Breast epithelium (tissue), 4 donors: Measurements from ENCODE around the gene ASB3. TPM values are rescaled to one million over a fixed set of nuclear protein-coding genes. Genes with fewer than 3 reads are reported as not detected.
A peak's percentile ranks its signal among the peaks of the same experiment; 100 is the strongest.

Experiments
- DNase-seq, 2 donors: peaks; one replicate each; pipeline ENCODE4 v3.0.0-alpha.2; 2019; ENCODE audit warnings: low spot score in 2 of 2
- H3K27ac ChIP-seq, 2 donors: fragments of 200-600 bp; sonication (generic) in 1 of 2; one replicate each; pipeline ENCODE4 v1.5.1; 2016 to 2019; ENCODE audit warnings: mild to moderate bottlenecking in 1 of 2
- H3K27me3 ChIP-seq, 2 donors: fragments of 200-600 bp; sonication (generic) in 1 of 2; one replicate each; pipeline versions ENCODE4 v1.5.1 to v1.6.0; 2017 to 2019; ENCODE audit warnings: control low read depth in 1 of 2, mild to moderate bottlenecking in 1 of 2
- H3K36me3 ChIP-seq: fragments of 200-600 bp; one replicate; pipeline ENCODE4 v1.5.1; 2019
- H3K4me1 ChIP-seq, 2 donors: fragments of 200-600 bp; sonication (generic); one replicate each; pipeline ENCODE4 v1.5.1; 2016 to 2019; ENCODE audit warnings: control low read depth in 1 of 2
- H3K4me3 ChIP-seq, 3 donors: fragments of 200-600 bp; sonication (generic); 1 replicate in 2 of 3; 2 replicates in 1 of 3; pipeline ENCODE4 v1.5.1; 2016 to 2019; ENCODE audit warnings: mild to moderate bottlenecking in 3 of 3, moderate library complexity in 2 of 3
- H3K9me3 ChIP-seq, 2 donors: fragments of 200-600 bp; sonication (generic) in 1 of 2; one replicate each; pipeline ENCODE4 v1.5.1; 2016 to 2019; ENCODE audit warnings: control low read depth in 1 of 2
- POLR2A ChIP-seq: fragments of 450-650 bp; IDR thresholded peaks from one replicate; pipeline ENCODE4 v1.6.1; 2016; ENCODE audit warnings: antibody characterized with exemption, mild to moderate bottlenecking, moderate library complexity
- POLR2AphosphoS5 ChIP-seq, 3 donors: sonication (generic); formaldehyde crosslinking; IDR thresholded peaks; one replicate each; pipeline ENCODE4 v1.6.1; 2017; ENCODE audit warnings: antibody characterized with exemption in 3 of 3
- intact Hi-C: fragments of 100-400 bp; cut with DNase I; formaldehyde crosslinking; loops from one replicate; pipeline ENCODE4 v1.15.1; 2023; ENCODE audit warnings: low total_unique reads
- total RNA-seq, 3 donors: library from RNA; depleted of rRNA; stranded (reverse); fragments of >200 nt; gene quantifications; one replicate each; pipeline ENCODE4 v1.1.0, GENCODE V29; 2016
- TF ChIP-seq, protein P1 (sequence below), 3 donors: fragments of 450-650 bp; IDR thresholded peaks; one replicate each; pipeline ENCODE4 v1.5.1; 2016 to 2017; ENCODE audit warnings: antibody characterized with exemption in 3 of 3, mild to moderate bottlenecking in 3 of 3, moderate library complexity in 3 of 3

ASB3 gene
- total RNA-seq, 3 donors from 2014 or later: 22.0 to 37.9 (median 22.7) TPM

DNA sequence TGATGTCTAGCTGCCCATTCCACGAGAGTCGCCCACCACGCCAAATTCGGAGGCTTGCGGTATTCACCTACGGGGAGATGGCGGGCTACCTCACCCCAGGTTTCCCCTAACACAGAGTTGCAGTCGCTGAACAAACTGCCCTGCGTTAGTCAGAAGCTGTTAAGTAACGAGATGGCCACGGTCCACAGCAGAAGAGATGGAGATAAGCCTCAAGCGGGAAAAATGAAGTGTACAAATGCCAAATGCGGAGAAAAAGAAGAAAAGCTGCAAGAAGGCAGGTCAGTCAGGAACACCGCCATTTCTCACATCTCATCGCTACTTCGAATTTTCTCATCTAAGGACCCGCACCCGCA is 425 bp downstream of the ASB3 start:
- Histone ChIP-seq H3K9me3 (no peaks in the 10 kb centered on the region), H3K36me3 (no peaks in the 10 kb centered on the region), H3K4me3 (peak overlapping the region; percentile 75 to 84 (median 76)), H3K27me3 (no peaks in the 10 kb centered on the region), H3K4me1 (peaks cover 3 to 10% of the 10 kb centered on the region in 2 donors), H3K27ac (peak overlapping the region; percentile 84 to 86)
- intact Hi-C loops: loop anchor here (5.0 kb wide), 1 partner anchor 186 kb away; the partner anchor contains the start of gene PSME4
- DNase-seq: no peak
- TF ChIP-seq POLR2AphosphoS5 (IDR thresholded peaks at IDR 0.05) (no peak), POLR2A (no peak)
- TF ChIP-seq, protein P1, sequence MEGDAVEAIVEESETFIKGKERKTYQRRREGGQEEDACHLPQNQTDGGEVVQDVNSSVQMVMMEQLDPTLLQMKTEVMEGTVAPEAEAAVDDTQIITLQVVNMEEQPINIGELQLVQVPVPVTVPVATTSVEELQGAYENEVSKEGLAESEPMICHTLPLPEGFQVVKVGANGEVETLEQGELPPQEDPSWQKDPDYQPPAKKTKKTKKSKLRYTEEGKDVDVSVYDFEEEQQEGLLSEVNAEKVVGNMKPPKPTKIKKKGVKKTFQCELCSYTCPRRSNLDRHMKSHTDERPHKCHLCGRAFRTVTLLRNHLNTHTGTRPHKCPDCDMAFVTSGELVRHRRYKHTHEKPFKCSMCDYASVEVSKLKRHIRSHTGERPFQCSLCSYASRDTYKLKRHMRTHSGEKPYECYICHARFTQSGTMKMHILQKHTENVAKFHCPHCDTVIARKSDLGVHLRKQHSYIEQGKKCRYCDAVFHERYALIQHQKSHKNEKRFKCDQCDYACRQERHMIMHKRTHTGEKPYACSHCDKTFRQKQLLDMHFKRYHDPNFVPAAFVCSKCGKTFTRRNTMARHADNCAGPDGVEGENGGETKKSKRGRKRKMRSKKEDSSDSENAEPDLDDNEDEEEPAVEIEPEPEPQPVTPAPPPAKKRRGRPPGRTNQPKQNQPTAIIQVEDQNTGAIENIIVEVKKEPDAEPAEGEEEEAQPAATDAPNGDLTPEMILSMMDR (IDR thresholded peaks at IDR 0.05): no peak

DNA sequence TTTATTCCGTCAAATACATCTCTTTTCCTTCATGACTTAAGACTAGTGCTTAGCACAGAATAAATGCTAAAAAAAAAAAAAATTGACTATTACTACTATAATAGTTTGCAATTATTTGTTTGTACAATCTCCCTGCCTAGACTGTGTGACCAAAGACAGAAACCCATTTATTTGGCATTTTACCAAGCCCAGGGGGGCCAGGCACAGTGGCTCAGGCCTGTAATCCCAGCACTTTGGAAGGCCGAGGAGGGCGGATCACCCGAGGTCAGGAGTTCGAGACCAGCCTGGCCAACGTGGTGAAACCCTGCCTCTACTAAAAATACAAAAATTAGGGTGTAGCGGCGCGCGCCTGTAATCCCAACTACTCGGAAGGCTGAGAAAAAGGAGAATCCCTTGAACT is 1.4 kb downstream of the ASB3 start:
- TF ChIP-seq, protein P1 (IDR thresholded peaks at IDR 0.05): no peak
- TF ChIP-seq POLR2AphosphoS5 (IDR thresholded peaks at IDR 0.05): no peak
- no peak for TF ChIP-seq POLR2A
- DNase-seq: no peak
- intact Hi-C loops: loop anchor here (5.0 kb wide), 1 partner anchor 187 kb away; the partner anchor contains the start of gene PSME4
- Histone ChIP-seq H3K4me3 (peak overlapping the region; percentile 75 to 84 (median 76)), H3K27ac (no peak overlapping the region), H3K27me3 (no peaks in the 10 kb centered on the region), H3K36me3 (no peaks in the 10 kb centered on the region), H3K4me1 (peaks cover 3 to 10% of the 10 kb centered on the region in 2 donors), H3K9me3 (no peaks in the 10 kb centered on the region)

DNA sequence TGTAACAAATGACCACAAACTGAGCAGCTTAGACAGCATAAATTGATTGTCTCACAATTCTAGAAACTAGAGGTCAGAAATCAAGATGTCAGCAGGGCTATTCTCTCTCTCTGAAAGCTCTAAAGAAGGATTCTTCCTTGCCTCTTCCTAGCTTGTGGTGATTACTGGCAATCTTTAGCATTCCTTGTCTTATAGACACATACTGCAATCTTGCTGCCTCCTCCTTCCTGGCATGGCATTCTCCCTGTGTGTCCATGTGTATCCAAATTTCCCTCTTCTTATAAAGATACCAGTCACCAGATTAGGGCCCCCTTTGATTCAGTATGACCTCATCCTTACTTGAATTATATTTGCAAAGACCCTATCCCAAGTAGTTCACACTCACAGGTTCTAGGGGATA is 2.3 kb downstream of the ASB3 start:
- H3K4me1 ChIP-seq: peaks cover 3 to 10% of the 10 kb centered on the region in 2 donors
- intact Hi-C loops: no loop called here
- H3K9me3 ChIP-seq: no peaks in the 10 kb centered on the region
- TF ChIP-seq POLR2AphosphoS5 (IDR thresholded peaks at IDR 0.05) (no peak), POLR2A (no peak)
- TF ChIP-seq, protein P1 (IDR thresholded peaks at IDR 0.05): no peak
- no peaks in the 10 kb centered on the region for H3K36me3 ChIP-seq
- peak overlapping the region in 1 of 3 donors; percentile 76 for H3K4me3 ChIP-seq
- no peaks in the 10 kb centered on the region for H3K27me3 ChIP-seq
- DNase-seq: no peak
- peak overlapping the region; percentile 22 to 30 for H3K27ac ChIP-seq

DNA sequence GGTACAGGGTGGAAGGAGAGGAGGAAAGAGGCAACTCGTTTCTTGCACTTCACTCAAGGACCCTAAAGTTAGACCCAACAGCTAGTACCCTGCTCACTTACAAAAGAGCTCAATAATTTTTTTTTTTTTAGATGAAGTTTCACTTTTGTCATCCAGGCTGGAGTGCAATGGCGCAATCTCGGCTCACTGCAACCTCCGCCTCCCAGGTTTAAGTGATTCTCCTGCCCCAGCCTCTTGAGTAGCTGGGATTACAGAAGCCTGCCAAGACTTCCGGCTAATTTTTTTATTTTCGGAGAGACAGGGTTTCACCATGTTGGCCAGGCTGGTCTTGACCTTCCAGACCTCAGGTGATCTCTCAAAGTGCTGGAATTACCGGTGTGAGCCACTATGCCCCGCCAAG is 4.1 kb downstream of the ASB3 start:
- DNase-seq: no peak
- H3K4me3 ChIP-seq: no peak overlapping the region
- no peaks in the 10 kb centered on the region for H3K27me3 ChIP-seq
- no peak overlapping the region for H3K27ac ChIP-seq
- H3K9me3 ChIP-seq: no peaks in the 10 kb centered on the region
- intact Hi-C loops: no loop called here
- H3K36me3 ChIP-seq: no peaks in the 10 kb centered on the region
- TF ChIP-seq POLR2A (no peak), POLR2AphosphoS5 (IDR thresholded peaks at IDR 0.05) (no peak)
- TF ChIP-seq, protein P1 (IDR thresholded peaks at IDR 0.05): no peak
- H3K4me1 ChIP-seq: peaks cover 3 to 10% of the 10 kb centered on the region in 2 donors

DNA sequence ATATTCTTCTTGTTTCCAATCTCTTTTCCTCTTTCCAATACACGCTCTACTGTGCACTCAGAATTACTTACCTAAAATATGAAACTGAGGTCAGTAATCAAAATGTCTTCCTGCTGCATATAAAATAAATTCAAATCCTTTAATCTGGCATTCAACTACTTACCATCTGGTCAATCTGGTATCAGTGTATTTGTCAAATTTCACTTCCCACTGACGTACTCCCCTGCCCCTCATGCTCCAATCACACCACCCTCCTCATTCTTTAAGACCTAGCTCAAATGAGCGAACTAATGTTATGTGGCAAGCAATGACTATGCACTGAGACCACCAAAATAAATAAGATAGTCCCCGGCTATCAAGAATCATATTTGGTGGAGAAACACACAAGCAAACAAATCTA is 6.7 kb downstream of the ASB3 start:
- Histone ChIP-seq H3K27me3 (no peaks in the 10 kb centered on the region), H3K4me1 (peaks cover 2 to 6% of the 10 kb centered on the region in 2 donors), H3K4me3 (no peak overlapping the region), H3K9me3 (no peaks in the 10 kb centered on the region), H3K27ac (no peak overlapping the region), H3K36me3 (no peaks in the 10 kb centered on the region)
- no peak for TF ChIP-seq POLR2AphosphoS5 (IDR thresholded peaks at IDR 0.05)
- TF ChIP-seq, protein P1 (IDR thresholded peaks at IDR 0.05): no peak
- no peak for DNase-seq
- intact Hi-C loops: no loop called here
